Trophoblast cell (in vitro differentiated cells and primary cell): Measurements from ENCODE around the gene TAMM41.

Experiments
- DNase-seq, 2 donors: peaks; one replicate each; pipeline ENCODE4 v3.0.0-alpha.2; 2016
- H2AFZ ChIP-seq: 2 replicates; pipeline ENCODE4 v1.6.1; 2013; ENCODE audit warnings: low read length, moderate library complexity, mild to moderate bottlenecking; ENCODE audit not compliant: insufficient read depth, poor library complexity
- H2AK5ac ChIP-seq: 2 replicates; pipeline ENCODE4 v1.6.1; 2013; ENCODE audit warnings: mild to moderate bottlenecking, low read length
- H2BK120ac ChIP-seq: 2 replicates; pipeline ENCODE4 v1.6.1; 2013; ENCODE audit warnings: low read length, mild to moderate bottlenecking, moderate library complexity; ENCODE audit not compliant: insufficient read depth, poor library complexity
- H2BK12ac ChIP-seq: 2 replicates; pipeline ENCODE4 v1.6.1; 2013; ENCODE audit warnings: mild to moderate bottlenecking, low read length, moderate library complexity
- H2BK5ac ChIP-seq: 2 replicates; pipeline ENCODE4 v1.6.1; 2013; ENCODE audit warnings: low read length, low read depth, moderate library complexity, mild to moderate bottlenecking; ENCODE audit not compliant: poor library complexity
- H3K14ac ChIP-seq: 2 replicates; pipeline ENCODE4 v1.6.1; 2013; ENCODE audit warnings: mild to moderate bottlenecking, low read length
- H3K18ac ChIP-seq: 2 replicates; pipeline ENCODE4 v1.6.1; 2013; ENCODE audit warnings: mild to moderate bottlenecking, low read length
- H3K23ac ChIP-seq: 2 replicates; pipeline ENCODE4 v1.6.1; 2013; ENCODE audit warnings: low read length
- H3K27ac ChIP-seq: 2 replicates; pipeline ENCODE4 v1.5.1; 2013; ENCODE audit warnings: low read depth, mild to moderate bottlenecking, inconsistent platforms, low read length, moderate library complexity
- H3K27me3 ChIP-seq: 2 replicates; pipeline ENCODE4 v1.6.1; 2013; ENCODE audit warnings: inconsistent platforms, mild to moderate bottlenecking, low read length, moderate library complexity; ENCODE audit not compliant: insufficient read depth
- H3K36me3 ChIP-seq, 2 experiments: 1 replicate in 1 of 2; 2 replicates in 1 of 2; pipeline ENCODE4 v1.6.1; 2013; ENCODE audit warnings: low read length in 2 of 2, mild to moderate bottlenecking in 2 of 2, moderate library complexity in 1 of 2; ENCODE audit not compliant: insufficient read depth in 2 of 2, control insufficient read depth in 1 of 2
- H3K4ac ChIP-seq: 2 replicates; pipeline ENCODE4 v1.6.1; 2013; ENCODE audit warnings: low read depth, mild to moderate bottlenecking, low read length, moderate library complexity
- H3K4me1 ChIP-seq, 2 experiments: 1 replicate in 1 of 2; 2 replicates in 1 of 2; pipeline ENCODE4 v1.6.1; 2013; ENCODE audit warnings: low read length in 2 of 2, mild to moderate bottlenecking in 2 of 2, moderate library complexity in 1 of 2; ENCODE audit not compliant: insufficient read depth in 2 of 2, control insufficient read depth in 1 of 2
- H3K4me2 ChIP-seq: 2 replicates; pipeline ENCODE4 v1.6.1; 2013; ENCODE audit warnings: inconsistent platforms, mild to moderate bottlenecking, low read length, moderate library complexity
- H3K4me3 ChIP-seq: 2 replicates; pipeline ENCODE4 v1.5.1; 2013; ENCODE audit warnings: mild to moderate bottlenecking, low read depth, low read length, inconsistent platforms
- H3K79me1 ChIP-seq: one replicate; pipeline ENCODE4 v1.6.1; 2013; ENCODE audit warnings: low read length
- H3K79me2 ChIP-seq: 2 replicates; pipeline ENCODE4 v1.6.1; 2013; ENCODE audit warnings: low read length, mild to moderate bottlenecking; ENCODE audit not compliant: control insufficient read depth, insufficient read depth, poor library complexity
- H3K9ac ChIP-seq: 2 replicates; pipeline ENCODE4 v1.6.1; 2013; ENCODE audit warnings: mild to moderate bottlenecking, low read length
- H3K9me3 ChIP-seq: 2 replicates; pipeline ENCODE4 v1.6.1; 2013; ENCODE audit warnings: low read depth, mild to moderate bottlenecking, control low read depth, inconsistent platforms, low read length; ENCODE audit not compliant: insufficient read depth
- H4K12ac ChIP-seq: 2 replicates; pipeline ENCODE4 v1.6.1; 2013; ENCODE audit warnings: low read depth, mild to moderate bottlenecking, low read length, moderate library complexity
- H4K8ac ChIP-seq: 2 replicates; pipeline ENCODE4 v1.6.1; 2013; ENCODE audit warnings: low read depth, mild to moderate bottlenecking, low read length, moderate library complexity
- H4K91ac ChIP-seq: one replicate; pipeline ENCODE4 v1.6.1; 2013; ENCODE audit warnings: low read depth, mild to moderate bottlenecking, low read length, moderate library complexity
- WGBS: extraction: QIAGEN DNeasy Blood & Tissue Kit; methylation state at CpG from one replicate; pipeline ENCODE4 v1.1.7; 2013; ENCODE audit warnings: missing lambda C conversion rate; ENCODE audit not compliant: insufficient read length, insufficient coverage; ENCODE audit errors: extremely low coverage; 5-methylcytosine and 5-hydroxymethylcytosine counted together

Gene TAMM41

GRCh38 chr3:11769704-11770476 lies 76.8 kb downstream of the TAMM41 start:
- Histone ChIP-seq H2AK5ac (peak overlapping the region; percentile 77), H3K27me3 (no peaks in the 10 kb centered on the region), H3K14ac (no peak overlapping the region), H3K9ac (no peak overlapping the region), H2BK5ac (peak overlapping the region; percentile 23), H4K8ac (peak overlapping the region; percentile 9), H3K4me2 (peak overlapping the region; percentile 60), H4K12ac (no peak overlapping the region), H3K23ac (no peak overlapping the region), H3K4me3 (no peak overlapping the region), H3K4me1 (peaks cover 12 to 19% of the 10 kb centered on the region in 2 experiments), H3K27ac (peak overlapping the region; percentile 14), H3K4ac (peak overlapping the region; percentile 23), H4K91ac (peak overlapping the region; percentile 58), H3K36me3 (no peaks in the 10 kb centered on the region), H2BK12ac (peak overlapping the region; percentile 87), H3K79me2 (no peaks in the 10 kb centered on the region), H2AFZ (no peak overlapping the region), H2BK120ac (peak overlapping the region; percentile 18), H3K9me3 (no peaks in the 10 kb centered on the region), H3K18ac (peak overlapping the region; percentile 24), H3K79me1 (peaks cover 8% of the 10 kb centered on the region)
- no CpG with 5 or more reads among the region's 10 CpGs for WGBS
- DNase-seq: peak; percentile 32 to 48

DNA sequence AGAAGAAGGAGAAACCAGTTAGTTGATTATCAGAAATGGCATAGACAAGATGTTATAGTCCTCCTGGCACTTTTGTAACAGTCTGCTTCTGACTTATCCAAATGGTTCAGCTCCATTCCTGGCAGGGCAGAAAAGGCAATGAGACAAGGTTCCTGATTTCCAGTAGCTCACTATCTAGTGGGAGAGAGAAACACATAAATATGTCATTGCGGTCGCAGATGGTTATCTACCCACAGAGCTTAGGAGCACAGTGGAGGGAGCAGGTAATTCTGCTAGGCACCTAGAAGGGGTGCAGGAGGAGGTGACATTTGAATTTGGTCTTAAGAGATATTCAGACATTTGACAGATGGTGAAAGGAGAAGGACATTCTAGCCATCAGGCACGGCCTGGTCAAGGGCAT lies 78.1 kb downstream of the TAMM41 start:
- Histone ChIP-seq H2BK12ac (peak overlapping the region; percentile 42), H4K12ac (no peak overlapping the region), H3K4ac (no peak overlapping the region), H3K4me2 (no peak overlapping the region), H3K27ac (no peak overlapping the region), H3K18ac (no peak overlapping the region), H2BK120ac (no peak overlapping the region), H4K91ac (no peak overlapping the region), H2AFZ (no peak overlapping the region), H2BK5ac (no peak overlapping the region), H3K4me3 (no peak overlapping the region), H2AK5ac (peak overlapping the region; percentile 25), H3K4me1 (peaks cover 12 to 19% of the 10 kb centered on the region in 2 experiments), H3K36me3 (no peaks in the 10 kb centered on the region), H3K9ac (no peak overlapping the region), H3K9me3 (no peaks in the 10 kb centered on the region), H4K8ac (no peak overlapping the region), H3K27me3 (no peaks in the 10 kb centered on the region), H3K23ac (no peak overlapping the region), H3K79me2 (no peaks in the 10 kb centered on the region), H3K14ac (no peak overlapping the region), H3K79me1 (peaks cover 8% of the 10 kb centered on the region)
- no CpG with 5 or more reads among the region's 3 CpGs for WGBS
- peak; percentile 53 to 68 for DNase-seq

- H3K4ac ChIP-seq: no peak overlapping the region
- H3K27me3 ChIP-seq: no peaks in the 10 kb centered on the region
- no peak overlapping the region for H4K12ac ChIP-seq
- peak overlapping the region; percentile 17 for H2BK12ac ChIP-seq
- H3K9ac ChIP-seq: no peak overlapping the region
- H4K8ac ChIP-seq: no peak overlapping the region
- no peak overlapping the region for H3K18ac ChIP-seq
- no peaks in the 10 kb centered on the region for H3K79me2 ChIP-seq
- no peak overlapping the region for H3K14ac ChIP-seq
- H2AK5ac ChIP-seq: no peak overlapping the region
- no peaks in the 10 kb centered on the region for H3K79me1 ChIP-seq
- H4K91ac ChIP-seq: no peak overlapping the region
- no peak overlapping the region for H2AFZ ChIP-seq
- H3K4me3 ChIP-seq: no peak overlapping the region
- no peak overlapping the region for H3K27ac ChIP-seq
- whole genome bisulfite sequencing: no CpG with 5 or more reads among the region's 5 CpGs
- no peak overlapping the region for H2BK120ac ChIP-seq
- no peaks in the 10 kb centered on the region for H3K9me3 ChIP-seq
- H3K4me2 ChIP-seq: no peak overlapping the region
- no peak overlapping the region for H3K23ac ChIP-seq
- no peak overlapping the region for H2BK5ac ChIP-seq
- peak; percentile 83 to 88 for DNase-seq
- H3K36me3 ChIP-seq: no peaks in the 10 kb centered on the region
- peaks cover 3 to 5% of the 10 kb centered on the region in 2 experiments for H3K4me1 ChIP-seq
Measured at GRCh38 chr3:11764931-11765363, 81.7 kb downstream of the TAMM41 start.

GRCh38 chr3:11759996-11760395 lies 86.7 kb downstream of the TAMM41 start:
- Histone ChIP-seq H3K36me3 (no peaks in the 10 kb centered on the region), H2BK120ac (no peak overlapping the region), H2AK5ac (no peak overlapping the region), H3K79me2 (no peaks in the 10 kb centered on the region), H3K79me1 (no peaks in the 10 kb centered on the region), H3K4me1 (peaks cover 0 to 4% of the 10 kb centered on the region in 2 experiments), H4K8ac (no peak overlapping the region), H3K23ac (no peak overlapping the region), H4K91ac (no peak overlapping the region), H2BK5ac (no peak overlapping the region), H3K4ac (no peak overlapping the region), H2BK12ac (no peak overlapping the region), H3K27me3 (no peaks in the 10 kb centered on the region), H3K9ac (no peak overlapping the region), H3K4me2 (no peak overlapping the region), H3K27ac (no peak overlapping the region), H3K18ac (no peak overlapping the region), H3K14ac (no peak overlapping the region), H3K4me3 (no peak overlapping the region), H4K12ac (no peak overlapping the region), H2AFZ (no peak overlapping the region), H3K9me3 (no peaks in the 10 kb centered on the region)
- WGBS: no CpG with 5 or more reads among the region's 2 CpGs
- peak in 1 of 2 donors; percentile 70 for DNase-seq
